Epithelial cell of proximal tubule (primary cell): ENCODE results near the gene TTC24. TPM values are rescaled to one million over a fixed set of nuclear protein-coding genes. Genes with fewer than 3 reads are reported as not detected.

ENCODE experiments used
- DNase-seq: peaks from one replicate; pipeline ENCODE4 v3.0.0-alpha.2; 2011; ENCODE audit warnings: low read depth
- H3K4me3 ChIP-seq: 2 replicates; pipeline ENCODE4 v1.5.1; 2011; ENCODE audit warnings: low read depth, mild to moderate bottlenecking, low read length
- total RNA-seq: library from RNA; depleted of rRNA; stranded (reverse); fragments of >200 nt; gene quantifications from 2 replicates; pipeline ENCODE4 v1.2.3, GENCODE V29; 2015
- TF ChIP-seq, protein P1 (sequence below): conservative IDR thresholded peaks from 2 replicates; pipeline ENCODE4 v1.5.1; 2012; ENCODE audit warnings: low read depth, mild to moderate bottlenecking, low read length

TTC24 gene
- total RNA-seq, 1 donor from 2014 or later = not detected

DNA sequence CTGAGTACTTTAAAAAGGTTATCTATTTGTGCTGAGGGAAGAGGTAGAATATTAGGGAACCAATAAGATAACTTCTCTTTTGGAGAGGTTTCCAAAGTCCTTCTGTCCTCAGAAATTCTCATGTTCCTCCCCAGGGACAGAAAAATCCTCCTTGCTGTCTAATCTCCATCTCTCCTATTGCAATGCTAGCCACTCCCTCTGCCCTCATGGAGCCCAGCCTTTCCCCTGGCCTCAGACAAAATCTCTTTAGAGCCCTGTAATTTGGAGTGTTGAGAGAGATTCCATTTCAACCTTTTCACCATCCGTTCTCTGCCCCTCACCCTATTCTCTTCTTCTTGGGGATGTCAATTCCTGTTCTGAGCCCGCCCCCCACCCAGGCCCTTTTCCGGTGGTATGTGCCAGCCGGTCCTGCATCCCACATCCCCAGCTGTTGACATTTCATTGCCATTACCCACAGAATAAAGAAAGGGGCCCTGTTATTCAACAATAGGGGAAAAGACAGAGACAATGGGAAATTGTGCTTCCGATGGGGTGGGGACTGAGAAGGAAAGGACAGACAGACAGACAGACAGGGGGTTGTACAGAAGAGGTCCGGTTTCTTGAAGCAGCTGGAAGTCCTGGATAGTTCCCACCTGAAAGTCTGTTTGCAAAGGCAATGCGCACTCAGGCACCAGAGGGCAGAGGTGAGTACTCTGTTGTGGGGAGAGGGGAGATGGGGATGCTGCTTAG lies 39.5 kb downstream of the TTC24 start, which contains the start of gene HAPLN2:
Gene HAPLN2, plus strand, starts transcription at position 563 of the 729 bp plus-strand sequence. CDS start 4,076 bp downstream, outside the sequence.
- TF ChIP-seq, protein P1, sequence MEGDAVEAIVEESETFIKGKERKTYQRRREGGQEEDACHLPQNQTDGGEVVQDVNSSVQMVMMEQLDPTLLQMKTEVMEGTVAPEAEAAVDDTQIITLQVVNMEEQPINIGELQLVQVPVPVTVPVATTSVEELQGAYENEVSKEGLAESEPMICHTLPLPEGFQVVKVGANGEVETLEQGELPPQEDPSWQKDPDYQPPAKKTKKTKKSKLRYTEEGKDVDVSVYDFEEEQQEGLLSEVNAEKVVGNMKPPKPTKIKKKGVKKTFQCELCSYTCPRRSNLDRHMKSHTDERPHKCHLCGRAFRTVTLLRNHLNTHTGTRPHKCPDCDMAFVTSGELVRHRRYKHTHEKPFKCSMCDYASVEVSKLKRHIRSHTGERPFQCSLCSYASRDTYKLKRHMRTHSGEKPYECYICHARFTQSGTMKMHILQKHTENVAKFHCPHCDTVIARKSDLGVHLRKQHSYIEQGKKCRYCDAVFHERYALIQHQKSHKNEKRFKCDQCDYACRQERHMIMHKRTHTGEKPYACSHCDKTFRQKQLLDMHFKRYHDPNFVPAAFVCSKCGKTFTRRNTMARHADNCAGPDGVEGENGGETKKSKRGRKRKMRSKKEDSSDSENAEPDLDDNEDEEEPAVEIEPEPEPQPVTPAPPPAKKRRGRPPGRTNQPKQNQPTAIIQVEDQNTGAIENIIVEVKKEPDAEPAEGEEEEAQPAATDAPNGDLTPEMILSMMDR = peak; percentile 67
- no peak for DNase-seq
- H3K4me3 ChIP-seq = no peak within 1 kb of the TSS

DNA sequence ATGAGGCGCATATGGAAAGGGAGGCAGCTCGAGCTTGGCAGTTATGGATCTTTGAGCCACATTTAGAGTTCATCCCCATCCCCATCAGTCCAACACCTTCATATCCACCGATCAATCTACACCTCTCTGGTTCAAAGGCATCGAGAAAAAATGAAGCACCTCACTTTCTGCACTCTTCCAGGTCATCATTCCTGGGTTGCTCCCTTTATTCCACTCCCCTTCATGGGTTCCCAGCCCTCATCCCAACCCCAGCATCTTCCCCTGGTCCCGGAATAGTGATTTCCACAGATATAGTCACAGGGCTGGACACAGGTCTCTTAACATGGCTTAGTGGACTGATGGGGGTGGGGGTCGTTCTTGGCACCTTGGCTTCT lies 40.0 kb downstream of the TTC24 start:
- no peak overlapping the region for H3K4me3 ChIP-seq
- TF ChIP-seq, protein P1 = no peak
- DNase-seq = no peak

DNA sequence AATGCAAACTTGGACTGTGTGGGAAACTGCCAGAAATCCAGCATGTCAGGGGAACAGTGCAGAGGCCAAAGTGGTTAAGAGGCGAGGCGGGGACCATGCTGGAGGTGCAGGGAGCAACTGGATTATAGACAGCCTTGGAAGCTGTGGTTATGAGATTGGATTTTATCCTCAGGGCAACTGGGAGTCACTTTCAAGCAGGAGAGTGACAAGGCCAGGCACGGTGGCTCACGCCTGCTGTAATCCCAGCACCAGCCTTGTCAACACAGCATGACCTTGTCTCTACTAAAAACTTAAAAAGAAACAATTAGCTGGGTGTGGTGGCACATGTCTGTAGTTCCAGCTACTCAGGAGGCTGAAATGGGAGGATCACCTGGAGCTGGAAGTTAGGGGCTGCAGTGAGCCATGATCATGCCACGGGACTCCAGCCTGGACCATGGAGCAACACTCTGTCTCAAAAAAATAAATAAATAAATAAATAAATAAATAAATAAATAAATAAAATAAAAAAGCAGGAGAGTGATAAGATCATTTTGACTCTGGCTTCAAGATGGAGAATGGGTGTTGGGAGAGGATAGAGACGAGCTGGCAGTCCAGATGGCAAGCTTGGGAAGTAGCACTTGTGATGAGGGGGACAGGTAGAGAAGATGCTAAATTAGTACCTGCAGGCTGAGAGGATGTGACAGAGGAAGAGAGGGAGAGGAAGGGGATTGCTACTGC lies 43.2 kb downstream of the TTC24 start:
- DNase-seq = no peak
- H3K4me3 ChIP-seq = no peak overlapping the region
- TF ChIP-seq, protein P1 = no peak

DNA sequence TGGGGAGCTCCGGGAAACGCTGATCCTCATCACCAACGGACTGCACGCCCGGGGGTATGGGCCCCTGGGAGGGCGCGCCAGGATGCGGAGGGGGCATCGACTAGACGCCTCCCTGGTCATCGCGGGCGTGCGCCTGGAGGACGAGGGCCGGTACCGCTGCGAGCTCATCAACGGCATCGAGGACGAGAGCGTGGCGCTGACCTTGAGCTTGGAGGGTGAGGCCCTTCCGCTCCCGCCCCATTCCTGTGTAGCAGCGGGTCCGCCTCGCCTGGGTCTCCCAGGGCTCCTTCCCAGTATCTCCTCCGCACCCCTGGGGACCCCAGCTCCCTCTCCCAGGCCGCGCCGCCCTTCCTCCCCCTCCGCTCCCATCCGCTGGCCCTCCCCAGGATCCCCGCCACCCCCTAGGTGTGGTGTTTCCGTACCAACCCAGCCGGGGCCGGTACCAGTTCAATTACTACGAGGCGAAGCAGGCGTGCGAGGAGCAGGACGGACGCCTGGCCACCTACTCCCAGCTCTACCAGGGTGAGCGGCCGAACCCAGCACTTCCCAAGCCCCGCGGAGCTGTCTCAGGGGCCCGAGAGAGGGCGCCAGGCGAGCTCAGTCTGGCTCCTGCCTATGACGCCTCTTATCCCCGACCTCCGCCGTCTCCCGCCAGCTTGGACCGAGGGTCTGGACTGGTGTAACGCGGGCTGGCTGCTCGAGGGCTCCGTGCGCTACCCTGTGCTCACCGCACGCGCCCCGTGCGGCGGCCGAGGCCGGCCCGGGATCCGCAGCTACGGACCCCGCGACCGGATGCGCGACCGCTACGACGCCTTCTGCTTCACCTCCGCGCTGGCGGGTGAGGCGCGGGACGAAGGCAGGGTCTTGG lies 44.7 kb downstream of the TTC24 start:
- H3K4me3 ChIP-seq = peak overlapping the region; percentile 37
- TF ChIP-seq, protein P1 = peak; percentile 41
- DNase-seq = no peak

DNA sequence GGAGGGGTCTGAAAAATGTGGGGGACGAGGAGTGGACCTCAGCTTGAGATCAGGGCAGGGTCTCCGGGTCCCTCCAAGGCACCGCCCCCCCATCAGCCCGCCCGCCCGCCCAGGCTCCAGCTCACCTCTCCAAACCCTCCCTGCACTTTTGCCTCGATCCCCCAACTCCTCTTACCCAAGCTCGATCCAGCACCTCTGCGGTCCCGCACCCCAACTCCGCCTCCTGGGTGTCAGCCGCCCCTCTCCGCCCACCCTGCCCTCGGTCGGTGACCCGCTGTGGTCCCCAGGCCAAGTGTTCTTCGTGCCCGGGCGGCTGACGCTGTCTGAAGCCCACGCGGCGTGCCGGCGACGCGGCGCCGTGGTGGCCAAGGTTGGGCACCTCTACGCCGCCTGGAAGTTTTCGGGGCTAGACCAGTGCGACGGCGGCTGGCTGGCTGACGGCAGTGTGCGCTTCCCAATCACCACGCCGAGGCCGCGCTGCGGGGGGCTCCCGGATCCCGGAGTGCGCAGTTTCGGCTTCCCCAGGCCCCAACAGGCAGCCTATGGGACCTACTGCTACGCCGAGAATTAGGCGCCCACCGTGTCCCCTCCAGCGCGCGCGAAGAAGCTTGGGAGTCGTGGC lies 45.4 kb downstream of the TTC24 start:
- DNase-seq = no peak
- TF ChIP-seq, protein P1 = no peak
- peak overlapping the region; percentile 37 for H3K4me3 ChIP-seq

DNA sequence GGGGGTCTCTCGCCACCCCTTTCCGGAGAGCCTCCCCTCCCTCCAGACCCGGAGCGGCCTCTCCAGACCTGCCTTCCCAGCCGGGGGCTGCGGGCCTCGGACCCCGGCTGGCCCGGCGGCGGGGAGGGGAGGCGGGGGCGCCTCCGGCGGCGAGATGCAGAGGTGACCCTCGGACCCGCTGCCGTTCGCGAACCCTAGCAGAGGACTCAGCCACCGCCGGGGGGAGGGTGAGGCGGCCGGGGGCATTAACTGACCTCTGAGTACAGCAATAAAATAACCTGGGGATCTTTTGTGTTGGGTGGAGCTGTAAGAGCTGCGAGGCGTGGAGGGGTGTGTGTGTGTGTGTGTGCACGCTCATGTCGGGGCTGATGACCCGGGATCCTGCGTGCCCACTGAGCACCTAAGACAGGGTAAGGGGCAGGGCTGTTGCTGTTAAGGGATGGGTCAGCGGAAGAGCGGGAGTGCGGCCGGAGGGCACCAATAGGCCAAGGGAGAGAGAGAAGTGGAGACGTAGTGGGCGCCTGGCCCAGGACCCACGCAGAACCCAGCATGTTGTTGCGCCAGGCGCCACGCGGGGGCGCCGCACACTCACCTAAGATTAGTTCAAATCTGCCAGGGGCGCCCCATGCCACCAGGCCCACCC lies 46.0 kb downstream of the TTC24 start:
- DNase-seq = no peak
- H3K4me3 ChIP-seq = no peak overlapping the region
- TF ChIP-seq, protein P1 = peak; percentile 87
